HG03045 (cell line): Measurements from ENCODE around the gene OR52B2.
"Not testable (repeated sequence)": the region's sequence is repeated elsewhere in the genome, so short reads cannot be mapped to it uniquely, and the experiment has no call there.

Experiments used
- ATAC-seq: cut with Tn5 transposase; IDR thresholded peaks from one replicate; pipeline ENCODE4 v1.9.1; 2021; ENCODE audit warnings: mild to moderate bottlenecking, moderate library complexity; ENCODE audit not compliant: unreplicated experiment

OR52B2 gene

DNA sequence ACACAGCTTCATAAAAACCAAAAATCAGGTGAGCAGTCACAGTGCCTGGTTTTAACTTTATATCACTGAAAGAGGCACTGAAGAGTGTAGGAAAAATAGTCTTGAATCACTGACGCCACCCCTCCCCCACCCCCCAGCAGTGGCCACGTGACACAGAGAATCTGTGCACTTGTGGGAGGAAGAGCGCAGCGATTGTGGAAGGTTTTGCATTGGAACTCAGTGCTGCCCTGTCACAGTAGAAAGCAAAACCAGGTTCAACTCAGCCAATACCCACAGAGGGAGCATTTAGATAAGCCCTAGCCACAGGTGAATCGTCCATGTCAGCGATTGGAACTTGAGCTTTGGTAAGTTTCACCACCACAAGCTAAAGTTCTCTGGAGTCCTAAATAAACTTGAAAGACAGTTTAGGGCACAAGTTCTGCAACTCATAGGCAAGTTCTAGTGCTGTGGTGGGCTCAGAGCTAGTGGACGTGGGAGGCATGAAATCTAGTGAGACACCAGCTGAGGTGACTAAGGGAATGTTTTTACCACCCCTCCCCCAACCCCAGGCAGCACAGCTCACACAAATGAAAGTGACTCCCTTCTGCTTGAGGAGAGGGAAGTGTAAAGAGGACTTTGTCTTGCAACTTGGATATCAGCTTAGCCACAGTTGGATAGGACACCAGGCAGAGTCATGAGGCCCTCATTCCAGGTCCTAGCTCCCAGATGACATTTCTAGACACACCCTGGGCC, 13.3 kb downstream of the OR52B2 start:
- ATAC-seq, result no peak

DNA sequence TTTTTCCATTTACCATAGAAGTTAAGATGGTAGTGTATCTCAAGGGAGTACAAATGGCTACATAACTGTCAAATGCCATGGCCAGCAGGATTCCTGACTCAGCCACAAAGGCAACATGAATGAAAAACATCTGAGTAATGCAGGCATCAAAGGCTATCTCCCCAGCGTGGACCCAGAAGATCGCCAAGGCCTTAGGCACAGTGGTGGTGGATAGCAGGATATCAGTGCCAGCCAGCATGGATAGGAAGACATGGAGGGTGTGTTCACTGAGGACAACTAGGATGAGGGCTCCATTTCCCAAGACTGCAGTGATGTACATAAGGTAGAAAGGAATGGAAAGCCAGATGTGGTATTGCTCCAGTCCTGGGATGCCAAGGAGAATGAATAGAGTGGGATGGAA, 18.0 kb downstream of the OR52B2 start:
- ATAC-seq, result no peak

DNA sequence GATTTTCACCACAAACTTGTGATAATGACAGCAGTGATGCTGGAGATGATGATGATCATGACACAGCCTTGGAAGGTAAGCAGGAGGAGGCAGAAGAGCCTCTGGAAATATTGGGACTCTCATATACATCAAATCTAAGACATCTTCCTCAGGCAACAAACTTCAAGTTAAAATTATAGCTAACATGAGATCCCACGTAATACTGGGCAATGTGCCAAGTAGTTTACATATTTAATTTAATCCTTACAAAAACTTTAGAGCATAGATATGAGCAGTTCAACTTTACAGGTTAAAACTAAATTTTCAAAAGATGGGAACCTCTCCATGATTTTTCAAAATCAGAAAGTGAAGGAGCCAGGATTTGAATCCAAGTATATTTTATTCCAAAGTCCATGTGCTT, 19.0 kb downstream of the OR52B2 start:
- ATAC-seq, result no peak

DNA sequence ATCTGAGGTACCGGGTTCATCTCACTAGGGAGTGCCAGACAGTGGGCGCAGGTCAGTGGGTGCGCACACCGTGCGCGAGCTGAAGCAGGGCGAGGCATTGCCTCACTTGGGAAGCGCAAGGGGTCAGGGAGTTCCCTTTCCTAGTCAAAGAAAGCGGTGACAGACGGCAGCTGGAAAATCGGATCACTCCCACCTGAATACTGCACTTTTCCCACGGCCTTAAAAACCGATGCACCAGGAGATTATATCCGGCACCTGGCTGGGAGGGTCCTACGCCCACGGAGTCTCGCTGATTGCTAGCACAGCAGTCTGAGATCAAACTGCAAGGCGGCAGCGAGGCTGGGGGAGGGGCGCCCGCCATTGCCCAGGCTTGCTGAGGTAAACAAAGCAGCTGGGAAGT, 26.4 kb downstream of the OR52B2 start:
- ATAC-seq, result not testable (repeated sequence)

DNA sequence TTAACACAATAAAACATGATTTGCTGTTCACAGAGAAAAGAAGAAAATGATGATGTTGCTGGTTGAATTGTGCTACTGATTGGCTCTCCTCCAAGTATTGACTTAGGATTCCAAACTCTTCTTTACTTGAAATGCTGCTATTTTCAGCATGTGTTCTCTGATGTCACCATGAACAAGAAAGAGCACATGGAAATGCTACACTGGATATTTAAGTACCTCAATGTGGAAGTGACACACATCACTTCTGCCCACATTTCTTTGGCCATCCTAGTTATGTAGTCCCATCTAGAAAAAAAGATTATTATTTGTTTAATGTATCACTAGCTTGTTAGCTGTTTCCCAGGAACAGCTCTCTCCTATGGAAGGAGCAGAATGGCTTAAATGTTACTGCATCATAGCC, 27.2 kb downstream of the OR52B2 start:
- no peak for ATAC-seq

DNA sequence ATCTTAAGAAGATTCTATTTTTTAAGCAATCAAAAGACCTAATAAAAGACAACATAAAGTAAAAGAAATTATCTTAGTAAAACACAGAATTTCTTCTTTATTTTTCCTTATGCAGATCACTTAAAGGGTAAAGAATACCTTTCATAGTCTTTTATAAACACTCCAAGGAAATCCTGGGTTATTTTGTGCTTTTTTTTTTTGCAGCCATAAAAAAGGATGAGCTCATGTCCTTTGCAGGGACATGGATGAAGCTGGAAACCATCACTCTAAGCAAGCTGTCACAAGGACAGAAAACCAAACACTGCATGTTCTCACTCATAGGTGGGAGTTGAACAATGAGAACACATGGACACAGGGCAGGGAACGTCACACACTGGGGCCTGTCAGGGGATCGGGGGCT, 34.2 kb downstream of the OR52B2 start:
- ATAC-seq, result not testable (repeated sequence)

DNA sequence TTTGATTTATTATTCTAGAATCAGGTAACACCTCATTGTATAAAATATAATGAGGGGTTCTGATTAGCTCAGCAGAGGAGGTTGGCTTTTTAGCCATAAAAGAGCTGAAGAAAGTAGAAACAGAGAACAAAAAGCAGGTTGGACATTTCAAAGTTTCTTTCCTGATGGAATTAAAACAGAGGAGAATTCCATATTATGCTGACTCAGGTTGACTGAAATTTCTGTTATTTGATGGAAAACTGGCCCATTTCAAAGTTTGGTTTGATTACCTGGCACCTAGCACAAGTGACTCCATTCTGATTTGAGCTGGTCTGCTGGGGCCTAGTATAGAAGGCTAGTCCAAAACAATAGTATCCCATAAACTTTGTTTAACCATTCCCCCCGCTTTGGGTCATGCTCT, 37.7 kb downstream of the OR52B2 start:
- ATAC-seq, result no peak

DNA sequence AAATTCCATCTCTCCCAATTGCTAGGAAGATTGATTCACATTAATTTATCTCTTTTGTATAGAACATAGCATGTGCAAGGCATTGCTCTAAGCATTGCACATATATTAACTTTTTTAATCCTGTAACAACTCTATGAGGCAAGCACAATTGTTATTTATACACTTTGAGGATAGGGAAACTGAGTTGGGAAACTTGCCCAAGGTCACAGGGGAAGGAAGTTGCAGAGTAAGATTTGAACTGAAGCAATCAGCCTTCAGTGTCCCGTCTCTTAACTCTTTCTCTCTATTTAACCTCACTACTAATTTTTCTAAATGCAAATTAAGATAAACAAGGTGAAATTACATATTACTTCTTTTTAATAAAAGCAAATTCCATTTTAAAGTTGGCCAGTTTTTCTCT, 40.5 kb downstream of the OR52B2 start:
- no peak for ATAC-seq

DNA sequence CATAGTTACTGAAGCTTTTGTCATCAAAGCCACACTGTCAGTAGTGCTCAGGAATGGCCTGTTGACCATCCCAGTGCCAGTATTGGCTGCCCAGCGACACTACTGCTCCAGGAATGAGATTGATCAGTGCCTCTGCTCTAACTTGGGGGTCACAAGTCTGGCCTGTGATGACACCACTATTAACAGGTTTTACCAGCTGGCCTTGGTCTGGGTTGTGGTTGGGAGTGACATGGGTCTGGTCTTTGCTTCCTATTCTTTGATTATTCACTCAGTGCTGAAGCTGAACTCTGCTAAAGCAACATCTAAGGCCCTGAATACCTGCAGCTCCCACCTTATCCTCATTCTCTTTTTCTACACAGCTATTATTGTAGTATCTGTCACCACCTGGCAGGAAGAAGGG, 41.1 kb downstream of the OR52B2 start:
- ATAC-seq, result no peak

DNA sequence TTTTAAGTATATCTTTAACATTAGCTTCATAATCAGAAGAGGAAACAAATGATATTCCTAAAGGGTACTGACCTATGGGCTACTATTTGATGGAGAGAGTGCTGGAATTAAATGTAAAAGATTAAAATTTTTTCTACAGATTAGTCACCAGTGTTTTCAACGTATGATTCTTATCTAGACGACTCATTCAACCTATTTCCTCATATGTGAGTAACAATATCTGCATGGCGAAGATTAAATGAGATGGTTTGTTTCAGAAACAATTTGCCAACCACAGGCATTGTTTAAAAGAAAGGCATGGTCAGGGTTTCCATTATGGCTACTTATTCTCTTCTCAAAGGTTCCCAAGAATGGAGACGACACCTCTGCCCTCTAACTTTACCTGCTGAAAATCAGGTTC, 42.2 kb downstream of the OR52B2 start:
- ATAC-seq, result no peak

DNA sequence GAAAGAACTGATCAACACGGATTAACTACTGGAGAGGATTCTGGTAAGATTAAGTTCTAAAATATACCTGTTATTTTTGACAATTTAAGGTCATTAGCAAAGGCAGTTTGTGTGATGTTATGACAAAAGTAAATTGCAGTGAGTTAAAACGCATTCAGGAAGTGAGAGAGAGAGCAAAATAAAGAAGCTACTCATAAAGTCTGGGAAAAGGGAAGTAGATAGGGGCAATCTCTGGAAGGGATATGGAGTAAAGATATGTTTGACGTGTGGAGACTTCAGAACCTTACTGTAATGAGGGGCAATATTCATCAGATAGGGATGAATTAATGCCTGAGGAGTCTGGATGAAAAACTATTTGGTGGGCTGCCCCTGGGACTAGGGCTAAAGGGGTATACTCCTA, 45.9 kb downstream of the OR52B2 start:
- no peak for ATAC-seq
